ENCODE results near the gene TCAP.

DNA sequence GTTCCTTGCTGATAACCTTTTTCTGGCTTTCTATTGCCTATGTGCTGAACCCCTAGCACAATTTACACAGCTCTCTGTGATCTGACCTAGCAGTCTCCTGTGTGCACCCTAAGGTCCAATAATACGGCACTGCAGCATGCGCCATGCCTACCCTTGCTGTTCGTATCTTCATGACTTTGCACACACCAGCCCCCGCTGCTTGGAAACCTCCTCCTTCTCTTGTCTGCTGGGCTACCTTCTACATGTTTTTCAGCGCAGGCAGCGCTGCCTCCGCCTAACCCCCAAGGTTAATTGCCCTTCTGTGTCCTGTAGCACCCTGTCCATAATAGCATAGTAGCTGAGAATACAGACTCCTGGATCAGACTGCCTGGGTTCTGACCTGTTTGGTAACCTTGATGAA, 26.8 kb upstream of the TCAP start:
- TF ChIP-seq, protein P1, sequence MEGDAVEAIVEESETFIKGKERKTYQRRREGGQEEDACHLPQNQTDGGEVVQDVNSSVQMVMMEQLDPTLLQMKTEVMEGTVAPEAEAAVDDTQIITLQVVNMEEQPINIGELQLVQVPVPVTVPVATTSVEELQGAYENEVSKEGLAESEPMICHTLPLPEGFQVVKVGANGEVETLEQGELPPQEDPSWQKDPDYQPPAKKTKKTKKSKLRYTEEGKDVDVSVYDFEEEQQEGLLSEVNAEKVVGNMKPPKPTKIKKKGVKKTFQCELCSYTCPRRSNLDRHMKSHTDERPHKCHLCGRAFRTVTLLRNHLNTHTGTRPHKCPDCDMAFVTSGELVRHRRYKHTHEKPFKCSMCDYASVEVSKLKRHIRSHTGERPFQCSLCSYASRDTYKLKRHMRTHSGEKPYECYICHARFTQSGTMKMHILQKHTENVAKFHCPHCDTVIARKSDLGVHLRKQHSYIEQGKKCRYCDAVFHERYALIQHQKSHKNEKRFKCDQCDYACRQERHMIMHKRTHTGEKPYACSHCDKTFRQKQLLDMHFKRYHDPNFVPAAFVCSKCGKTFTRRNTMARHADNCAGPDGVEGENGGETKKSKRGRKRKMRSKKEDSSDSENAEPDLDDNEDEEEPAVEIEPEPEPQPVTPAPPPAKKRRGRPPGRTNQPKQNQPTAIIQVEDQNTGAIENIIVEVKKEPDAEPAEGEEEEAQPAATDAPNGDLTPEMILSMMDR (conservative IDR thresholded peaks at IDR 0.05; ENCODE audit: low read depth, low read length) = no peak
- no peak for TF ChIP-seq EZH2 (IDR thresholded peaks at IDR 0.05; ENCODE audit: borderline replicate concordance, low read depth, low read length, poor library complexity, severe bottlenecking)
